GM18907 (cell line): ENCODE measurements around the gene CLCN4.

Source experiments
- ATAC-seq: cut with Tn5 transposase; IDR thresholded peaks from one replicate; pipeline ENCODE4 v1.9.1; 2021; ENCODE audit warnings: mild to moderate bottlenecking, moderate library complexity; ENCODE audit not compliant: unreplicated experiment

The CLCN4 gene

GRCh38 chrX:10166248-10166716, 9.5 kb downstream of the CLCN4 start:
- no peak for ATAC-seq

GRCh38 chrX:10166731-10167151, 10.0 kb downstream of the CLCN4 start:
- no peak for ATAC-seq

- peak; percentile 71 for ATAC-seq
These were observed 10.8 kb downstream of the CLCN4 start for GRCh38 chrX:10167573-10167972.

GRCh38 chrX:10168226-10168625, 11.5 kb downstream of the CLCN4 start:
- ATAC-seq, result no peak

GRCh38 chrX:10169175-10169574, 12.4 kb downstream of the CLCN4 start:
- no peak for ATAC-seq

- no peak for ATAC-seq
These were observed 14.5 kb downstream of the CLCN4 start for GRCh38 chrX:10171249-10171648.

- no peak for ATAC-seq
These were observed 16.1 kb downstream of the CLCN4 start for GRCh38 chrX:10172877-10173276.

- no peak for ATAC-seq
These were observed 16.6 kb downstream of the CLCN4 start for GRCh38 chrX:10173331-10173900.

- no peak for ATAC-seq
These were observed 17.3 kb downstream of the CLCN4 start for GRCh38 chrX:10174051-10174450.

GRCh38 chrX:10174810-10175209, 18.0 kb downstream of the CLCN4 start:
- ATAC-seq, result no peak

GRCh38 chrX:10175319-10175871, 18.6 kb downstream of the CLCN4 start:
- no peak for ATAC-seq

GRCh38 chrX:10176121-10177003, 19.6 kb downstream of the CLCN4 start:
- peak; percentile 76 for ATAC-seq

- ATAC-seq, result no peak
These were observed 20.2 kb downstream of the CLCN4 start for GRCh38 chrX:10177004-10177396.

GRCh38 chrX:10177601-10178000, 20.8 kb downstream of the CLCN4 start:
- ATAC-seq, result no peak

GRCh38 chrX:10178866-10179463, 22.2 kb downstream of the CLCN4 start:
- ATAC-seq, result no peak

- no peak for ATAC-seq
These were observed 27.0 kb downstream of the CLCN4 start for GRCh38 chrX:10183760-10184159.

GRCh38 chrX:10184411-10184810, 27.6 kb downstream of the CLCN4 start:
- ATAC-seq, result no peak

GRCh38 chrX:10186355-10186754, 29.6 kb downstream of the CLCN4 start:
- ATAC-seq, result no peak

GRCh38 chrX:10187421-10187820, 30.6 kb downstream of the CLCN4 start:
- ATAC-seq, result no peak

- peak; percentile 86 for ATAC-seq
These were observed 32.8 kb downstream of the CLCN4 start for GRCh38 chrX:10189317-10190268.
